OCI-M1 (cell line): ENCODE data around the gene SRPX.
A peak's percentile ranks its signal among the peaks of the same experiment; 100 is the strongest.

ENCODE experiments used
- DNase-seq: peaks from one replicate; lab custom pipeline; 2025; lab: John Stamatoyannopoulos, UW

Gene SRPX

GRCh38 chrX:38138900-38139299 lies 81.8 kb downstream of the SRPX start:
- DNase-seq, result peak; percentile 62

DNA sequence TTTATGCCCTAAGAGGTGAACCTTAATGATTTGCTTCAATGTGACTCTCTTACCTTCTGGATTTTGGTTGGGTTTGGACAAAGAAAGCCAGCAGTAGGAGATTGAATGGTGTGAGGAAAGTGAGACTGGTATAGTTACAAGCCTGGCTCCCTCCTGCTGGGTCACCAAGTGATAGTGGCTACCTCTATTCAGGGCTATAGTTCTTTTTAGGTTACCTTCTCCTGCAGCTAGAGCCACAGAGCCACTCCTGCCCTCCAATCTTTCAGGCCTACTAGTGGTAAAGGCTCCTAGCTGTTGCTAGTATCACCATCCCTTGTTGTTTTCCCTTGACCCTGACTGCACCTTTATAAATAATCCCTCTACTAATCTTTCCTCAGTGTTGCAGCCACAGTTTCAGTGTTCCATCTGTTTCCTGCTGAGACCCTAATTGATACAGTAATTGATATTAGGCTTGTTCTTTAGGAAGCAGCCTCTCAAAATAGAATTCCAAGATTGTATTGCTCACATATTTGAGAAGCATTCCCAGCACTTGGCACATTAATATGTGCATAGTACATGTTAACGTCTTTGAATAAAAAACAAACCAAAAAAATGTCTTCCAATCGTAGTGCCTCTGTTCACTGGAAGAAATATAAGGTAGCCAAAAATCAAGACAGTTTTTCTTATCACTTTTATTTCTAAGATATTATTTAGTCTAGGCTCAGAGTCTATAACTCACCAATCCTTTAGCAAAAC lies 82.3 kb downstream of the SRPX start:
- no peak for DNase-seq

DNA sequence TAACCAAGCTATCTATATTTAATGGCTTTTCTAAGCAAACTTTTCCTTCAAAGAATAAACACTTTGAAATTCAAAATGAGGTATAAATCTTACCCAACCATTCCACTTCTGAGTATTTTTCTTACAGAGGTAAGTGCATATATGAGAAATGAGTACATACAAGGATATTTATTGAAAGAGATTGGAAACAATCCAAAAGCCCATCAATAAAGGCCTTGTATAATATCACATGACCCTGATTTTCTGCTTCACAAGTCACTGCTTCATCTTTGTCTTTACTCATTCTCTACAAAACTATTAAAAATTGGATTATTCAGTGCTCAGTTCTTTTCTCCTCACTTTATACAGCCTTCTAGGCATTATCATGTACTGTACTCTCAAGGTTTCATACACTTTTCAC lies 91.3 kb downstream of the SRPX start:
- no peak for DNase-seq

- DNase-seq, result no peak
These were observed 92.7 kb downstream of the SRPX start for GRCh38 chrX:38127961-38128360.

DNA sequence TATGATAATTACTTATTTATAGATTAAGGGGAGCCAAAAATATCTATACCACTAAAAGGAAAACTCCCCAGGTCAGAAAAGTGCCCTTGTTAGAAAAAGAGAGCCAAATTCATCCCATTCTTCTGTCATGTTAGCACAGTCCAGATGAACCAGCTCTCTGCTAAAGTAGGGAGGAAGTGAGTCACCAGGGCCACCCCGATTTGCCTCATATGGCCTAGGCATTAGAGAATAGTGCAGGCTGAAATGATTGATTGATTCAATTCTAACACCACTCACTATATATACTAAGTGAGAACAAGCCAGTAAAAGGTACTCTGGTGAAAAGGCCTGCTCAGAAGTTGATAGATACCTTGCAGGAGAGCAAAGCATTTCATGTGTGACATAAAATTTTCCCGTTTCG lies 94.5 kb downstream of the SRPX start:
- no peak for DNase-seq

GRCh38 chrX:38124000-38124399 lies 96.7 kb downstream of the SRPX start:
- peak; percentile 16 for DNase-seq

DNA sequence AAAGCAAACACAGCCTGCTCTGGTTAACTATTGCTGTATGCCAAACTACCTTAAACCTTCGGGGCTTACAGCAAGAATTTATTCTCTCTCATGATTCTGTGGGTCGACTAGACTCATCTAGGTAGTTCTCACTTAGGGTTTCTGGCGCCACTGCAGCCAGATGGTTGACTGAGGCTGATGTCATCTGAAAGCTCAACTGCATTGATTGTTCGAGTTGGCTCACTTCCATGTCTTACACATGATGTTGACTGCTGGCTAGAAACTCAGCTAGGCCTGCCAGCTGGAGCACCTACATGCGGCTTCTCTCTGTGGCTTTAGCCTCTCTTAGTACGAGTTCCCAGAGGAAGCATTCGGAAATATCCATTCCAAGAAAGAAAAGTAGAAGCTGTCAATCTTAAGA lies 103.2 kb downstream of the SRPX start:
- no peak for DNase-seq

DNA sequence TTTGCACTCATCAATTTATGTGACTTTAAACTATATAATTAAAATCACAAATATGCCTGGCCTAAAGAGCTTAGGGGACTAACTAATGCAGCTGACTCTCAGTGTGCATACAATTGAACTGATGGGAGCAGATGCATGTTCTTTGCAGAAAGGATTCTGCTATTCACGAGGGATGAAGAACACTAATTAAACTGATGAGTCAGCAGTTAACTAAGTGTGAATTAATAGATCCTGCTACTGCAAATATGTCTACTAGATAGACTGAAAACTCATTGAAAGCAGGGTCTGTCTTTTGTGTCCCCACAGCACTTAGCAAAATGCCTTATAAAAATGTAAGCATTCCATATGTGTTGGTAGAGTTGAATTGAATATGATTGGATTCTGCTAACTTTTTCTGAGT lies 104.0 kb downstream of the SRPX start:
- DNase-seq, result no peak

- DNase-seq, result peak; percentile 52
These were observed 108.1 kb downstream of the SRPX start for GRCh38 chrX:38112566-38112965.

DNA sequence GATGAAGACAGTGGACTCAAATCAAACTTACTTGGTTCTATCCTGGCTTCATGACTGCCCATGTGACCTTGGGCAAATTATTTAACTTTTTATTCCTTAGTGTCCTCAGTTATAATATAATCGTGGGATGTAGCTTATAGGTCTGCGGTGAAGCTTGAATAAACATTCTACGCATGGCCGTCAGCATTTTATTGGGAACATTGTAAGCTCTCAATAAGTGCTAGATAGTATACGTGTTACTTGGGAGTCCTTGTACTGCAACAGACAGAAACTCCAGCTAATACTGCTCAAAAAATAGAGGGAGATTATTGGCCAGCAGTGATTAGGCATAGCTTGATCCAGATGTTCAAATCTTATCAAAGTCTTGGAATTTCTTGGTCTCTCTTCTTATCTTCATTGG lies 109.5 kb downstream of the SRPX start:
- DNase-seq, result no peak

DNA sequence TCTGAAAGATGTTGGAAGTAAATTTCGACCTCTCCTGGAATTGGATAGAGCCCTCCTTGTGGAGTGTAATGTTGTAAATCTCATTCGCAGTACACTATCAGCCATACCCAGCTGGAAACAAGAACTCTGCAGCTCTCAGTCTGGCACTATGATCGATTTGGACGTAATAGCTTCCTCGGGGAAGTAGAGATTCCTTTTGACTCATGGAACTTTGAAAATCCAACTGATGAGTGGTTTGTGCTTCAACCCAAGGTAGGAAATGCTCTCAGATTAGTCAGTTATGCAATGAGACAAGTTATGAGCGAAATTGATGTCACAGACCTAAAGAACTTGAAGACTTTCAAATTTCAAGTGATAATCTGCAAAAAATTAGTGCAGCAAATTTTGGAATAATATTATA lies 110.4 kb downstream of the SRPX start:
- no peak for DNase-seq

- DNase-seq, result no peak
These were observed 111.4 kb downstream of the SRPX start for GRCh38 chrX:38109042-38109898.

GRCh38 chrX:38108364-38108763 lies 112.3 kb downstream of the SRPX start:
- no peak for DNase-seq

DNA sequence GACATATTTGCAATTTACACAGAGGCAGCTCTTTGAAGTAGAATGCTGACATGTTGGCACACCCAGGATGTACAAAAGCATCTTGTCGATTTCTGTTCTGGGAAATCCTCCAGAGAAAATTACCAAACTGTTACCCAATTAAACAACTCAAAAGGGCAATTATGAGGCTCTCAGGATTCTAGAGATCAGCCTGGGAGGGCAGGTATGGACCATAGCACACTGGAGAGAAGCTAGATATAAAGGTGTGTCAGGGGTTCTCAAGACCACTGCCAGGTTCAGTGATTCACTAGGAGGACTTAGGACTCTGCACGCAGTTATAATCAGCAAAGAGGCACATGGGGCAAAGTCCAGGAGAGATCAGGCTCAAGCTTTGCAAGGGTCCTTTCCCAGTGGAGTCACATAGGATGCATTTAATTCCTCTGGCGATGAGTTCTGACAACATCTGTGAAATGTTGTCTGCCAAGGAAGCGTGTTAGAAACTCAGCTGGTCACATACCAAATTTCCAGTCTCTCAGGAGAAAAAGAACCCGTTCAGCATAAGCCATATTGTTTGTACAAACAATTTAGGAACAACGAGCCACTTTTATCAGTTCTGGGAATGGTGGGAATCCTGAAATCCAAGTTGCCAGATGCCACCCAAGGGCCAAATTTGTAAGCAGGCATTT lies 113.5 kb downstream of the SRPX start:
- no peak for DNase-seq

- DNase-seq, result peak; percentile 33
These were observed 115.4 kb downstream of the SRPX start for GRCh38 chrX:38105216-38105725.

- DNase-seq, result peak; percentile 6
These were observed 116.5 kb downstream of the SRPX start for GRCh38 chrX:38103857-38104812.

DNA sequence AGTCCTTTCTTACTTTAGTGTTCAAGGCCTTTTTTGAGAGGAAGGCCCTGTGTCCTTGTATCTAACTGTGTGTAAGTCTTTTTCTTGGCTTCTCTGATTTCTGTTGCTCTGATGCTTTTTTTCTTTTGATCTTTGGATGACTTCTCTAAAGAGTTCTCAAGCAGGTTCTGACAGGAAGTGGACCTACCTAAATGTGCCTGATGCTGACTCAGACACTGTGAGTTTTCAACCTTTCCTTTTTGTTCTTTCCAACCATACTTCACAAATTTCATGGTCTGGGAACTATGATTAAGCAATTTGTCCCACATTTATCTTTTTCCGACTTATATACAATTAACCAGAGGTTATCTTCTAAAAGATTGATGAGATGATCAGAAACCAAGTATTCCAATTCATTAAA lies 117.8 kb downstream of the SRPX start:
- DNase-seq, result no peak

- DNase-seq, result peak; percentile 18
These were observed 118.4 kb downstream of the SRPX start for GRCh38 chrX:38102240-38102639.

- no peak for DNase-seq
These were observed 121.0 kb downstream of the SRPX start for GRCh38 chrX:38099688-38100087.
